Mesenteric fat pad (tissue), 1 donor: Measurements from ENCODE around the gene MELTF. TPM values are rescaled to one million over a fixed set of nuclear protein-coding genes. Genes with fewer than 3 reads are reported as not detected.

Experiments used
- DNase-seq: peaks from one replicate; pipeline ENCODE4 v3.0.0-alpha.2; 2020; ENCODE audit warnings: low spot score
- total RNA-seq: library from RNA; stranded (reverse); fragmentation: NEBNext Ultra II Directional; extraction: Animal tissue kit (Norgen Biotek cat#: 25700); gene quantifications from one replicate; pipeline ENCODE4 v1.2.1, GENCODE V29; 2021
- donor health status: DM: yes; HTN: yes; CAD: no.

The MELTF gene
- total RNA-seq, 1 donor from 2014 or later = 28.2 TPM

DNA sequence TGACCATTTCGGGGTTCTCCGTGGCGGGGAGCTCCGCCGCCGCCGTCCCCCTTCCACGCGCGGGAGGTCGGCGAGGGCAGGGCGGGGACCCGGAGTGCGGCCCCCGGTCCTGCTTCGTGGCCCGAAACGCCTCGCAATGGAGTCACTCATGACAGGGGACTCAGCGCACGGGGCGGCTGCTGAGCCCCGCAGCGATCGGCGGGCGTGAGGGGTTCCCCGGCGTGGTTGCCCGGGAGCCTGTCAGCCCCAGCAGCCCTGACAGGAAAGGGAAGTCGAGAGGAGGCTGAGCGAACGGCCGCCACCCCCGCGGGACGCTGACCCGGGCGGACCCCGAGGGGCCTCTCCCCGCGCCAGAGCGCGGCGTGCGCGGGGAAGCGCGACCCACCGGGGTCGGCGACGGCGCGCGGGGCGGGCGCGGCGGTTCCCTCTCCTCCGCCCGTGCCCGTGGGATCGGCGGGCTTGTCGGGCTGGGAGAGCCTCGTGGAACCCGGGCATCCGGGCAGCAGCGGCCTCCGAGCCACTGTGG is 60.4 kb downstream of the MELTF start:
- DNase-seq = peak; percentile 88

- DNase-seq = peak; percentile 85
Observed at GRCh38 chr3:196968233-196969133, 61.1 kb downstream of the MELTF start, which contains the start of gene PIGZ. Gene PIGZ (minus strand): TSS chr3:196968833. CDS start chr3:196952031, 16,802 bp downstream.

DNA sequence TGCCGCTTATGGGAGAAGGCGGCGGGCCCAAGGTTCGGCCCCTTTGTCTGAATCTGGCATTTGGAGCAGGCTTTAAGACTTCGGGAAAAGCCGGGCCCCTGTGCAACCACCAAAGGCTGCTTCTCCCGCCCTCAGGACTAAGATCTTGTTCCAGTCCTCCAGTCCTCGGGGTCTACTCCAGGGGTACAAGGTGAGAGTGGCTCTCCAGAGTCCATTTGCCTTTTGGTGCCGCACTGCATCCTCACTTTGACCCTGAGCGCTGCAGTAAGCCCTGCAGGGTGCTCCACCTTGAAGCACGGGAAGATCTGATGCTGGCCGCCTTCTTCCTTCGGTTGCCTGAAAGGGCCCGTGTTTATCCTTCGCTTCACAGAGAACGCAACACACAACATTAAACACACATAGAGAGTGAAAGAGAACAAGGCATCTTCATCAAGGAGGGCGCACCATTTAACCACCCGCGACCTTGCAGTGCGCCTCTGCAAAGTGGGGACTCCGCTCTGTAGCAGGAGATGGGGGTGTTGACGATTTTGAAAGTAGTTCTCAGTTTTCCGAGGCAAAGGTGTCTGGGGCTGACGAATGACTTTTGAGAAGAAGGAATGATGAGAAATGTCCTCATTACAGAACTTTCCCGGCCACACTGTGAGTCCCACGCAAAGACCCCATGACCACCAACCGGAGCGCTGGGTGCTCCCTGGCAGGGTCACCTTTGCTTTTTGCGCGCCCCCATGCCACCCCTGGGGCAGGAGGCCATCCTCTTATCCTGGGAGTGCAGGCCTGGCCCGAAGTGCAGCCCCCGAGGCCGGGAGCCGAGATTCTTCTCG is 62.0 kb downstream of the MELTF start:
- DNase-seq = no peak

- DNase-seq = peak; percentile 88
Observed at GRCh38 chr3:196966526-196967401, 62.9 kb downstream of the MELTF start.

GRCh38 chr3:196965804-196966173 is 63.8 kb downstream of the MELTF start:
- DNase-seq = peak; percentile 62

DNA sequence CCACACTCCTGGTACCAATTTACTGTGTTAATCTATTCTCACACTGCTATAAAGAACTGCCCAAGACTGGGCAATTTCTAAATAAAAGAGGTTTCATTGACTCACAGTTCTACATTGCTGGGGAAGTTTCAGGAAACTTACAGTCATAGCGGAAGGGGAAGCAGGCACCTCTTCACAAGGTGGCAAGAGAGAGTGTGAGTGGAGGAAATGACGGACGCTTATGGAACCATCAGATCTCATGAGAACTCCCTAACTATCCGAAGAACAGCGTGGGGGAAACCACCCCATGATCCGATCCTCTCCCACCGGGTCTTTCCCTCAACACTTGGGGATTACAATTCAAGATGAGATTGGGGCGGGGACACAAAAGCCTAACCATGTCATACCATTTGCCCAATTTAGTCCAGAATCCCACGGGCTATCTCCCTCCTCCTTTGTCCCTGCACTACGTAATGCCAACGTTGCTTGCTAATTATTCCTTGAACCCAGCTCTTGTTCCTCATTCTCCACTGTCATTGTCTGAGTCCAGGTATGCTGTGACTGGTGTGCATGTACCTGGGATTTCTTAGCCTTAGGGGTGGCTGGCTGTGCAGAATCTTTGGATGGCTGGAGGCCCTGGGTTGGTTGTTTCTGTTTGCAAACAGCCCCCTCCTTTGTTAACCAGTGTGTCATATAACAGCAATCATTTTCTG is 64.4 kb downstream of the MELTF start:
- no peak for DNase-seq

GRCh38 chr3:196963631-196963953 is 66.0 kb downstream of the MELTF start:
- no peak for DNase-seq

DNA sequence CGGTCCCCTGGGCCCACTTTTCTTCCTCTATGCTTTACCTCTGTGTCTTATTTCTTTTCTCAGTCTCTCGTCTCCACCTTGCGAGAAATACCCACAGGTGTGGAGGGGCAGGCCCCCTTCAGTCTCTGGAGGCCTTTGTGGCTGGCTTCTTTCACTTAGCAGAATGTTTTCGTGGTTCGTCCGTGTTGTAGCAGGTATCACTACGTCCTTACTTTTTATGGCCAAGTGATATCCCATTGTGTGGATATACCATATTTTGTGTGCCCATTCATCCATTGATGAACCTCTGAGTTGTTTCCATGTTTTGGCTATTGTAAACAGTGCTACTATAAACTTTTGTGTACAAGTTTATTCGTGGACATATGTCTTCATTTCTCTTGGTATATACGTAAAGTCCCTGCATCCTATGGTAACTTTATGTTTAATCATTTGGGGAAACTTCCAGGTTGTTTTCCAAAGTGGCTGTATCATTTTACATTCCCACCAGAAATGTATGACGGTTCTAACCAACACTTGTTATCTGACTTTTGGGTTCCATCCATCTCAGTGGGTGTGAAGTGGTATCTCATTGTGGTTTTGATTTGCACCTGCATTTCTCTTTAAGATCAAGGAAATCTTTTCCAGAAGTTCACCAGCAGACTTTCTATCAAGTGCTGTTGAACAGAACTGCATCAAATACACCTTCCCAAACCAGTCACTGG is 66.5 kb downstream of the MELTF start:
- no peak for DNase-seq

DNA sequence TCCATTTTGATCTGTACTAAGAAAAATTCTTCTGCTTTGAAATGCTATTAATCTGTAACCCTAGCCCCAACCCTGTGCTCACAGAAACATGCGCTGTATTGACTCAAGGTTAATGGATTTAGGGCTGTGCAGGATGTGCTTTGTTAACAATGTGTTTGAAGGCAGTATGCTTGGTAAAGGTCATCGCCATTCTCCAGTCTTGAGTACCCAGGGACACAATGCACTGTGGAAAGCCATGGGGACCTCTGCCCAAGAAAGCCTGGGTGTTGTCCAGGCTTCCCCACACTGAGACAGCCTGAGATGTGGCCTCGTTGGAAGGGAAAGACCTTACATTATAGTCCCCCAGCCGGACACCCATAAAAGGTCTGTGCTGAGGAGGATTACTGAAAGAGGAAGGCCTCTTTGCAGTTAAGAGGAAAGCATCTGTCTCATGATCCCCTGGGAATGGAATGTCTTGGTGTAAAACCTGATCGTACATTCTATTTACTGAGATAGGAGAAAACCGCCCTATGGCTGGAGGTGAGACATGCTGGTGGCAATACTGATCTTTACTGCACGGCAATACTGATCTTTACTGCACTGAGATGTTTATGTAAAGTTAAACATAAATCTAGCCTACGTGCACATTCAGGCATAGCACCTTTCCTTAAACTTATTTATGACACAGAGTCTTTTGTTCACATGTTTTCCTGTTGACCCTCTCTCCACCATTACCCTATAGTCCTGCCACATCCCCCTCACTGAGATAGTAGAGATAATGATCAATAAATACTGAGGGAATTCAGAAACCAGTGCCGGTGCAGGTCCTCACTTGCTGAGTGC is 67.3 kb downstream of the MELTF start:
- DNase-seq = peak; percentile 37

- DNase-seq = no peak
Observed at GRCh38 chr3:196954832-196955231, 74.8 kb downstream of the MELTF start.

Other genes with a start within 250 kb of the MELTF start
- 38.2 TPM for gene SENP5, start 161.9 kb downstream of the MELTF start, total RNA-seq
- gene NCBP2, start 87.3 kb downstream of the MELTF start, total RNA-seq = 55.9 TPM
- 10.2 TPM for gene PIGZ, start 61.0 kb downstream of the MELTF start, total RNA-seq